SIG-M5 (cell line): ENCODE measurements around the gene TEX11.
"Not testable (repeated sequence)": the region's sequence is repeated elsewhere in the genome, so short reads cannot be mapped to it uniquely, and the experiment has no call there.

Experiments used
- DNase-seq: peaks from one replicate; lab custom pipeline; 2025; lab: John Stamatoyannopoulos, UW

TEX11 gene

DNA sequence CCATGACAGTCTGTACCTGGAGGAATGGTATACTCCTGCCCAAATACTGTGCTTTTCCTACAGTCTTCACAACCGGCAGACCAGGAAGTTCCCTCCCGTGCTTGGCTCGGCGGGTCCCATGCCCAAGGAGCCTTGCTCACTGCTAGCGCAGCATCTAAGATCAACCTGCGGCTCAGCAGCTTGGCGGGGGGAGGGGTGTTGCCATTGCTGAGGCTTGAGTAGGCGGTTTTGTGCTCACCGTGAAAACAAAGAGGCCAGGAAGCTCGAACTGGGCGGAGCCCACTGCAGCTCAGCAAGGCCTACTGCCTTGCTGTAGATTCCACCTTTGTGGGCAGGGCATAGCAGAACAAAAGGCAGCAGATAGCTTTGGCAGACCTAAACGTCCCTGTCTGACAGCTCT, 152.7 kb downstream of the TEX11 start:
- DNase-seq, result no peak

DNA sequence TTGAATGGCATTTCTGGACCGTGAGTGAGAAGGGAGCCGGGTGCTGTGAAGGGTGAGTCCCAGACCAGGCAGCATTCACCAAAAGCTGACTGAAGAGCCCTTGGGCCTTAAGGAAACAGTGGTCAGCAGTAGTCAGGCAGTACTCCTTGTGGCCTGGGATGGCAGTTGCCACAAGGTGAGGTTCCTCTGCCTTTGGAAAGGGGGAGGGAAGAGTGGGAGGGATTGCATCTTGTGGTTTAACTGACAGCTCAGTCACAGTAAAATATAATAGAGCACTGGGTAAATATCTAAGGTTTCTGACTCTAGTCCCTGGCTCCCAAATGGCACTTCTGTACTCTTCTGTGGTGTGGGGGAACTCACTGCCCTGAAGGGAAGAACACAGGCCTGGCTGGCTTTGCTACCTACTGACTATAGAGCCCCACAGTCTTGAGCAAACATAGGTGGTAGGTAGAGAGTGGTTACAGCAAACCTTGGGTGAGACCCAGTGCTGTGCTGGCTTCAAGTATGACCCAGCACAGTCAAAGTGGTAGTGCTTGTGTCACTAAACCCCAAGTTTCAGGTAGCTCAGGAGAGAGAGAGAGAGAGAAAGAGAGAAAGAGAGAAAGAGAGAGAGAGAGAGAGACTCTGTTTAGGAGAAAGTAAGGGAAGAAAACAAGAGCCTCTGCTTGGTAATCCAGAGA, 154.2 kb downstream of the TEX11 start:
- no peak for DNase-seq

DNA sequence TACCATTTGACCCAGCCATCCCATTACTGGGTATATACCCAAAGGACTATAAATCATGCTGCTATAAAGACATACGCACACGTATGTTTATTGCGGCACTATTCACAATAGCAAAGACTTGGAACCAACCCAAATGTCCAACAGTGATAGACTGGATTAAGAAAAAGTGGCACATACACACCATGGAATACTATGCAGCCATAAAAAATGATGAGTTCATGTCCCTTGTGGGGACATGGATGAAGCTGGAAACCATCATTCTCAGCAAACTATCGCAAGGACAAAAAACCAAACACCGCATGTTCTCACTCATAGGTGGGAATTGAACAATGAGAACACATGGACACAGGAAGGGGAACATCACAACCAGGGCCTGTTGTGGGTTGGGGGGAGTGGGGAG, 174.7 kb downstream of the TEX11 start:
- not testable (repeated sequence) for DNase-seq

DNA sequence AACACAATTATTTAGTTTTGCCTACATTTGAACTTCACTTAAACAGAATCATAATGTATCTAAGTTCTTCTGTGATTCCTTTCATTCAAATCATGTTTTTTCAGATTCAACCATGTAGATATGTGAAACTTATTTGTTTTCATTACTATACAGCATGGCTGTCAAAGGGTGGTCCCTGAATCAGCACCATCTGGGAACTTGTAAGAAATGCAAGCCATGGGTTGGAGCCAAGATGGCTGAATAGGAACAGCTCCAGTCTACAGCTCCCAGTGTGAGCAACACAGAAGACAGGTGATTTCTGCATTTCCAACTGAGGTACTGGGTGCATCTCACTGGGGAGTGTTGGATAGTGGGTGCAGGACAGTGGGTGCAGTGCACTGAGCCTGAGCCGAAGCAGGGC, 180.6 kb downstream of the TEX11 start:
- DNase-seq, result not testable (repeated sequence)

DNA sequence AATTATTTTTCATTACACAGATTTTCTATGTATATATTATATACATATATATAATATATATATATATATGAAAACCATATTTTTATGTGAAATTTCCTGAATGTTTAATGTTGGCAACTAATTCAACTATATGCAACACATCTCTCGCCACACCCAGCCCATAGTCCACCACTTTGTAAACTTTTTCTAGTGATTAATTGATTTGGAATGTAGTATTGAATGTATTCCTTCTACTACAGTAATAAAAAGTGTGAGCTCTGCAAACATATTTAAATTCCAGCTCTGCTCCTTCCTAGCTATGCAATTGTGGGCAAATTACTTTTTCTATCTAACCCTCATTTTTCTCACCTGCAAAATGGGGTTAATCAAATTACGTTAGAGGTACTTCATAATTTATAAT, 187.8 kb downstream of the TEX11 start:
- no peak for DNase-seq

DNA sequence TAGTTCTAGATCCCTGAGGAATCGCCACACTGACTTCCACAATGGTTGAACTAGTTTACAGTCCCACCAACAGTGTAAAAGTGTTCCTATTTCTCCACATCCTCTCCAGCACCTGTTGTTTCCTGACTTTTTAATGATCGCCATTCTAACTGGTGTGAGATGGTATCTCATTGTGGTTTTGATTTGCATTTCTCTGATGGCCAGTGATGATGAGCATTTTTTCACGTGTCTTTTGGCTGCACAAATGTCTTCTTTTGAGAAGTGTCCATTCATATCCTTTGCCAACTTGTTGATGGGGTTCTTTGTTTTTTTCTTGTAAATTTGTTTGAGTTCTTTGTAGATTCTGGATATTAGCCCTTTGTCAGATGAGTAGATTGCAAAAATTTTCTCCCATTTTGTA, 197.2 kb downstream of the TEX11 start:
- DNase-seq, result not testable (repeated sequence)

DNA sequence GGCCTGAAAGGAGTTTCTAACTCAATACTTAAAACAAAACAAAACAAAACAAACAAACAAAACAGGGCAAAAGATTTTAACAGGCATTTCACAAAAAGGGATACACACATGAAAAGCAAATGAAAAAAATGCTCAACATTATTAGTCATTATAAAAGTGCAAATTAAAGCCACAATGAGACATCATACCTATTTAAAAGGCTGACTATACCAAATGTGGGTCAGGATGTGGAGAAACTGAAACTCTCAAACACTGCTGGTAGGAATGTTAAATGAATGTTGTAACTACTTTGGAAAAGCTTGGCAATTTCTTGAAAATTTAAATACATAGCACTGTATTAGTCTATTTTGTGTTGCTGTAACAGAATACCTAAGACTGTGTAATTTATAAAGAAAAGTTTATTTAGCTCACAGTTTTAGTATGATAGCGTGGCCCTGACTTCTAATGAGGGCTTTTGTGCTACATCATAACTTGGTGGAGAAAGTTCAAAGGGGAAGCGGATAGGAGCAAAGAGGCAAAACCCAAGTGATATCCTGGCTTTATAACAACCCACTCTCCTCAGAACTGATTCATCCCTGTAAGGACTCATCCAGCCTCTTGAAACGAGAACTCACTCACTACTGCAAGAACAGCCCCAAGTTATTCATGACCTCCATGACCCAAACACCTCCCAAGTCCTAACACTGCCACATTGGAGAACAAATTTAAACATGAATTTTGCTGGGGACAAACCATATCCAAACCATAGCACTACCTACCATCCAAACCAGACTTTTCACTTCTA, 214.0 kb downstream of the TEX11 start:
- DNase-seq, result no peak

DNA sequence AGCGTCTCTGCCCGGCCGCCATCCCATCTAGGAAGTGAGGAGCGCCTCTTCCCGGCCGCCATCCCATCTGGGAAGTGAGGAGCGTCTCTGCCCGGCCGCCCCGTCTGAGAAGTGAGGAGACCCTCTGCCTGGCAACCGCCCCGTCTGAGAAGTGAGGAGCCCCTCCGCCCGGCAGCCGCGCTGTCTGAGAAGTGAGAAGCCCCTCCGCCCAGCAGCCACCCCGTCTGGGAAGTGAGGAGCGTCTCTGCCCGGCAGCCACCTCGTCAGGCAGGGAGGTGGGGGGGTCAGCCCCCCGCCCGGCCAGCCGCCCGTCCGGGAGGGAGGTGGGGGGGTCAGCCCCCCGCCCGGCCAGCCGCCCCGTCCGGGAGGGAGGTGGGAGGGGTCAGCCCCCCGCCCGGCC, 229.1 kb downstream of the TEX11 start:
- not testable (repeated sequence) for DNase-seq

DNA sequence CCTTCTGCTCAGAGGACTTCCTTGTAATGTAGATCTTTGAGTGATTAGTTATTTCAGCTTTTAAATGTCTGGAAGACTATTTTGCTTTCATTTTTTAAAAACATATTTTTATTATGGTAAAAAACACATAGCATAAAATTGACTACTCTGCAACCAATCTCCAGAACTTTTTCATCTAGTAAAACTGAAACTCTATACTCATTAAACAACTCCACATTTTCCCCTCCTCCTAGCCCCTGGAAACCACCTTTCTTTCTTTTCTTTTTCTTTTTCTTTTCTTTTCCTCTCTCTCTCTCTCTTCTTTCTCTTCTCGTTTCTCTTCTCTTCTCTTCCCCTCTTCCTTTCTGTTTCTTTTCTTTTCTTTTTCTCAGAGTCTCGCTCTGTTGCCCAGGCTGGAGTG, 233.2 kb downstream of the TEX11 start:
- DNase-seq, result no peak

DNA sequence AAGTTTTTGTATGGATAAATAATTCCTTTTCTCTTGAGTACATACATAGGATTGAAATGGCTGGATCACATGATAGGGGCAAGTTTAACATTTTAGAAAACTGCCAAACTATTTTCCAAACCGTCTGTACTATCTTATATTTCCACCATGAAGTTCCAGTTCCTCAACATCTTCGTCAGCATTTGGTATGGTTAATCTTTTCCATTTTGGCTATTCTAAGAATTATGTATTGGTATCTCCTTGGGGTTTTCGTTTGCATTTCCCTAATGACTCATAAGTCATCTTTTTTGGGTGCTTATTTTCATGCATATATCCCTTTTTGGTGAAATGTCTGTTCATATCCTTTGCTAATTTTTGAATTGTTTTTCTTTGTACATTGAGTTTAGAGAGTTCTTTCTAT, 236.2 kb downstream of the TEX11 start:
- no peak for DNase-seq

DNA sequence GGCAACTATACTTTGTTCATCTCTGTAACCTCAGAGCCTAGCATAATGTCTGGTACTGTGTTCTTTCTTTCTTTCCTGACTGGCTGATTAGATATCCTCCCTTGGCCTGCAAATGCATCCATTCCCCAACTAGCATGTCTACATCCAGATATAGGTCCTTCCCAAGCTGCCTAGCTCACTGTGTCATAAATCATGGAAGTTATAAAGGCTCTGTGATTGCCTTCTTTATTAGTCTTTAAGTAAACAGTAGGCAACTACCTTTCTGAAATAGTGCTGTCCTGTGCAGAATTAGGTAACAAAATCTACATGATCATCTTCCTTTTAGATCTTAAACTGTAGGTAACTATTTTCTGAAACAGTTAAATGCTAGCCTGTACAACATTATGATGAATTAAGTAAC, 239.4 kb downstream of the TEX11 start:
- DNase-seq, result no peak

DNA sequence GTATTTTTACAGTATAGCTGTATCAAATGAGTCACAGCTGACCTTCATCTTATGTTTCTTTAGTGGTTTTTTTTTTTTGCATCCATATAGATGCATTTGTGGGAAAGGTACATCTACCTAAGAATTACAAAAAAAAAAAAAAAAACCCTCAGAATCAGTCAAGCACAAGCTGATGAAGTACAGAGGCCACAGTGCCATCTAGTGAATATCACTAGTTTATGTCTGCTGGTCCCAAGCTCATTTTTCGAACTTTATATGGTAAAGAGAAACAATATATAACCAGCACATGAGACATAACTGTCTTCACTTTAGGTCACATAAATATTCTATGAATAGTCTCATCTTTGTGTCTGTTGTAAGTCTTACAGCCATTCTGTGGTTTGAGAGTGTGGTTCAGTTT, 243.8 kb downstream of the TEX11 start:
- no peak for DNase-seq

DNA sequence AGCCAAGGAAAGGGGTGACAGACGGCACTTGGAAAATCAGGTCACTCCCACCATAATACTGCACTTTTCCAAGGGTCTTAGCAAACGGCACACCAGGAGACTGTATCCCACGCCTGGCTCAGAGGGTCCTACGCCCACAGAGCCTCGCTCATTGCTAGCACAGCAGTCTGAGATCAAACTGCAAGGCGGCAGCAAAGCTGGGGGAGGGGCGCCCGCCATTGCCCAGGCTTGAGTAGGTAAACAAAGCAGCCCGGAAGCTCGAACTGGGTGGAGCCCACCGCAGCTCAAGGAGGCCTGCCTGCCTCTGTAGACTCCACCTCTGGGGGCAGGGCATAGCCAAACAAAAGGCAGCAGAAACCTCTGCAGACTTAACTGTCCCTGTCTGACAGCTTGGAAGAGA, 247.4 kb downstream of the TEX11 start:
- DNase-seq, result not testable (repeated sequence)

DNA sequence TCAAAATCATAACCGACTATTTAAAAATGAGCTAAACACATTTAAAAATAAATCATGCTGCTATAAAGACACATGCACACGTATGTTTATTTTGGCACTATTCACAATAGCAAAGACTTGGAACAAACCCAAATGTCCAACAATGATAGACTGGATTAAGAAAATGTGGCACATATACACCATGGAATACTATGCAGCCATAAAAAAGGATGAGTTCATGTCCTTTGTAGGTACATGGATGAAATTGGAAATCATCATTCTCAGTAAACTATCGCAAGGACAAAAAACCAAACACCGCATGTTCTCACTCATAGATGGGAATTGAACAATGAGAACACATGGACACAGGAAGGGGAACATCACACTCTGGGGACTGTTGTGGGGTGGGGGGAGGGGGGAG, 251.0 kb downstream of the TEX11 start:
- not testable (repeated sequence) for DNase-seq

DNA sequence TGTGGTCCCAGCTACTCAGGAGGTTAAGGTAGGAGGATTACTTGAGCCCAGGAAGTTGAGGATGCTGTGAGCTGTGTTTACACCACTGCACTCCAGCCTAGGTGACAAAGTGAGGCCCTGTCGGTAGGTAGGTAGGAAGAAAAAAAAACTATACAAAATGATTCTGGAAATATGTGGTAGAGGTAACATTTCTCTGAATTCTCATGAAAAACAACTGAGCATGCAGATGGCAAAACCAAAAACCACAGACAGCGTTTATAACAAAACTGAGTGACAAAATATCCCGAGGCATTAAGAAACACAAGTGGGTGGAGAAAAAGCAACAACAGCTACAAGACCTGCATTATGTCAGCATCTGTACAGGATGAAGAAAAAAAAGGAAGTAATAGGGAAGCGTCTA, 252.2 kb downstream of the TEX11 start:
- peak; percentile 4 for DNase-seq

DNA sequence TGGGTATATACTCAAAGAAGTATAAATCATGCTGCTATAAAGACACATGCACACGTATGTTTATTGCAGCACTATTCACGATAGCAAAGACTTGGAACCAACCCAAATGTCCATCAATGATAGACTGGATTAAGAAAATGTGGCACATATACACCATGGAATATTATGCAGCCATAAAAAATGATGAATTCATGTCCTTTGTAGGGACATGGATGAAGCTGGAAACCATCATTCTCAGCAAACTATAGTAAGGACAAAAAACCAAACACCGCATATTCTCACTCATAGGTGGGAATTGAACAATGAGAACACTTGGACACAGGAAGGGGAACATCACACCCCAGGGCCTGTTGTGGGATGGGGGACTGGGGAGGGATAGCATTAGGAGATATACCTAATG, 260.6 kb downstream of the TEX11 start:
- not testable (repeated sequence) for DNase-seq

DNA sequence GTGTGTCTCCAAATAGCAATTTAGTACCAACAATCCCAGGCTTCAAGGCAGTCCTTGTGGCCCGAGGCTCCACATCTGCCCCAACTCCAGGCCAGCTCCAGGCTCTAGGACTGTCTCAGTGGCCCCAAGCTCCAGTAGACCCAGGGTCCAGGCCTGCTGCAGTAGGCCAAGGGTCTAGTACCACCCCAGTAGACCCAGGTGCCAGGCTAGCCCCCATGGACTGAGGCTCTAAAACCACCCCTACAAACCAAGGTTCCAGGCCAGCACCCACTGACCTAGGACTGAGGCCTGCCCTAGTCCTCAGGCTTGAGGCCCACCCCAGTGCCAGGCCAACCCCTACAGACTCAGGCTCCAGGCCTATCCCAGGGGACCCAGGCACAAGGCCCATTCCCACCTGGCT, 272.3 kb downstream of the TEX11 start:
- no peak for DNase-seq

DNA sequence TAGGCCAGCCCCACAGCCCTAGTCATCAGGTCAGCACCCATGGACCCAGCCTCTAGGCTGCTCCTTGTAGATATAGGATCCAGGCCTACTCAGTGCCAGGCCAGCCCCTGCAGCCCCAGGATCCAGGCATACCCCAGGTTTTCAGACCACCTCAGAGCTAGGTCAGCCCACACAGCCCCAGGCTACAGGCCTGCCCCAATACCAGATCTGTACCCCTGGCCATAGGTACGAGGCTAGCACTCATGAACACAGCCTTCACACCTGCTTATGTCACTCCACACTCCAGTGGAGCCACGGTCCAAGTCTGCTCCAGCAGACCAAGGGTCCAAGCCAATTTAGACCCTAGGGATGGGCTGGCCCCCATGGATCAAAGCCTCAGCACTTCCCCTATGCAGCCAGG, 272.8 kb downstream of the TEX11 start:
- no peak for DNase-seq

DNA sequence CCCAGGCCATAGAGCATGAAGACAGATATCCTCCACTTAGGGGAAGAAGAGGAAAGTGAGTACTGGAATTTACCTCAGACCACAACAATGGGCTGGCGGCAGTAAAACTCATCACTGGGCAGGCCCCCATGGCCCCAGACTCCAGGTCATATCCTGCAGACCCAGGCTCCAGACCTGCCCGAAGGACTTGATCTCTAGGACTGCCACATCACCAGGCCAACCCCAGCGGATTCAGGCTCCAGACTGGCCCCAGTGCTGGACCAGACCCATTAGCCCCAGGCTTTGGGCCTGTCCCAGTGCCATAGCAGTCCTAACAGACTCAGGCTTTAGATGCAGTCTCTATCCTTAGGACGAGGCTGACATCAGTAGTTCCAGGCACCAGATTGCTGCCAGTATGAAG, 273.3 kb downstream of the TEX11 start:
- no peak for DNase-seq

DNA sequence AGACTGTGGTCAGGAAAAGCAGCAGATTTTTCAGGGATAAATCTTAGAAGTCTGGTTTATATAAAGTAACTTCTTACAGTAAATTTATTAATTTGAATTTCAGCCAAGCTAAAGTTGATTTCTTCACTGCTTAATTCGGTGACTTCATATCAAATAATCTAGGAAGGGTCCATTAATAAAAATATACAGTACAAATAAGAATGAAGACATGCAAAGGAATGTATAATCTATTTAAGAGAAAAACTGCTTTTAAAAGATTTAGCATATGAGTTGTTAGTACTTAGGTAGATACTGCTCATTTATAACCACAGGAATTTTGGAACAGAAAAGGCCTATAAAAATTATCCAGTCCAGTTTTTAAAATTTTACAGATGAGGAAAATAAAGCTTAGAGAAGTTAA, 286.8 kb downstream of the TEX11 start:
- DNase-seq, result no peak

DNA sequence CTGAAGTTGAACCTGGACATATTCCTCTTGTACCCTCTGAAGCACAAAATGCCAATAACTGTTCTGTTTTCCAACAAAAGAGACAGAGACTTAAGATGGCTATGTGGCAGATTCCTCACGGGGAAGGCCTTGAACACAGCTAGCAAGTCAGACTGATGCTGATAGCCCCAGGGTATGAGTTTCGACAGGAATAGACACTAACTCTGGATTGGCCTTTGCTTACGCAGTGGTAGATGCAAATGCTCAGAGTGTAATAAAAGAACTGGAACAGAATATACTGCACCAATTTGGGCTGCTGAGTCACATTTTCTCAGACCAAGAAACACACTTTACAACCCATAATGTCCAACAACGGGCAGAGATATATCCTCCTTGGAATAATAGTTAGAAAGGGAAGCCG, 290.0 kb downstream of the TEX11 start:
- DNase-seq, result no peak

DNA sequence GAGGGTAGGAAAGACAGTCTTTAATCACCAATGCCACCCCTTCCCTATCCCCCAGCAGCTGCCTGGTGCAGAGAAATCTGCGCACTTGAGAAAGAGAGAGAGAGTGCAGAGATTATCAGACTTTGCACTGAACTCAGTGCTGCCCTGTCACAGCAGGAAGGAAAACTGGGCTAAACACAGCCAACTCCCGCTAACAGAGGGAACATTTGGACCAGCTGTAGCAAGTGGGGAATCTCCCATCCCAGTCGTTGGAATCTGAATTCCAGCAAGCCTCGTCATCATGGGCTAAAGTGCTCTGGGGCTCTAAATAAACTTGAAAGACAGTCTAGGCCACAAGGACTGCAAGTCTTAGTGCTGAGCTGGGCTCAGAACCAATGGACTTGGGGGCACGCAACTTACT, 295.2 kb downstream of the TEX11 start:
- no peak for DNase-seq

DNA sequence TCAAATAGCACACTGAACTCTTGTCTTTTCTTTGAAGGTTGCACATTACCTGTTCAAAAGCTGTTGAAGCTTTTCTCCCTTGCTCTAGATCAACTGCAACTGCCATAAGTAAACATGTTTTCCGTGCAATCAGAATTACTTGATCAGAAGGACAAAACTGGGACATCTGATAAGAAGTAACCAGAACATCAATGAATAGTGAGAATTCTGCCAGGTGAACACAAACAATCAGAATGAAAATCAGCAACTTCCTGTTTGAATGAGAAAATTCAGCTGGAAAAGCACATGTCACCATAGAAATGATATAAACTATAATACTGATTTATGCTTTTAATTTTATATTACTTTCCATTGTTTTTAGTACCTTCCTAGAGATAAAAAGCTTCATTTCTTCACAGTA, 303.2 kb downstream of the TEX11 start:
- no peak for DNase-seq

DNA sequence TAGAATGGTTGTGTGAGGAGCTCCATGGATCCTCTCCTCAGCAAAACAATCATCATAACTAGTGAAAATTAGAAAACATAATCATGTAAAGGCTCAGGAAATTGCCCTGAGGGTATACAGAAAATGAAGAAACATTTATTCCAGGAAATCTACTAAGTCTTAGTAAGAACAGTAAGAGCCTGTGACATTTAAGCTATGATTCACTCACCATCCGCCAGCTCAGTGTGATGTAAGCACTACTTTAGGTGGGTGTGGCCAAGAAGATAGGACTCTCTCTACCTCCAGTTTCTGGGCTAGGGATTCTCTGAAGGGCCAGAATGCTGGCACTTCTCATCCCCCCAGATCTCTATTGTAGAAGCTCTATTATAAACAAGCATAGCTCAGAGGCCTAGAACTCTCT, 316.4 kb downstream of the TEX11 start:
- DNase-seq, result no peak
